Measurements from ENCODE around the gene LAMTOR1.

The LAMTOR1 gene

DNA sequence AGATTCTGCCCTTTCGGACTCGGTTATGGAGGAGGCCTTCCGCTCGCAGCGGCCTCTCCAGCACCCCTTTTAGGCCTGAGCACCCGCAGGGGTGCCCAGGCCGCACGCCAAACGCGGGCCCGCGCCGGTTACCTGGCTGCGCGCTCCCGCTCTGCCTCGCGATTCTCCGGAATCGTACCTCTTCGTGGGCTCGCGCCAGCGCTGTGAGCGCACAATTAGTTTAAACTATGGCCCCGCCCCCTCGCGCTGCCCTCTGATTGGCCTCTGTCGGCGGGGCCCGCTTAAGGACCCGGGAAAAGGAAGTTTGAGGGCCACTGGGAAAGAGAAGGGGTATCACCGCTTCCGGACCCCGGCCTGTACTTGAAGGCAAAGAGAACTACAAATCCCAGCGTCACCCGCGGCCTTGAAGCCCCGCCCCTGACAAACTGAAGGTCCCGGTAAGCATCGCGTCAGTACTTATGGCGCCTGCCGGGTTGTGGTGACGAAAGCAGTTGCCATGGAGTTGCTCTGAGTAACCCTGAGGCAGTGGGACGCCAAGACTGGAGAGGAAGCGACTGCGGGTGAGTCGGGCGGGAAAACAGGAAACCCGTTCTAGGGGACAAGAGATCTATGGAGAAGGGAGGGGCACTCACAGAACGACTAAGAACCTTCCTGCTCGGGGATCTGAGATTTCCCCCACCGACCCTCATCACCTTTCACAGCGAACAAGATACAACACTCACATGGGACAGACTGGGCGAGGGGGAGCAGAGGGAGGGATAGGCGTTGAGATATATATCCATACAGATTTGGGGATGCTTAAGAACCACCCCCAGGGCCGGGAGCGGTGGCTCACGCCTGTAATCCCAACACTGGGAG lies 22.5 kb downstream of the LAMTOR1 start, which contains the start of the genes LRRC51 and NUMA1:
LRRC51 (plus strand) TSS at position 525 of the 858 bp plus-strand sequence. CDS start 8,234 bp downstream, outside the sequence.
NUMA1 (minus strand) TSS at position 217 of the 858 bp plus-strand sequence. CDS start 44,599 bp downstream, outside the sequence.
- DNase-seq = peak; percentile 100

DNA sequence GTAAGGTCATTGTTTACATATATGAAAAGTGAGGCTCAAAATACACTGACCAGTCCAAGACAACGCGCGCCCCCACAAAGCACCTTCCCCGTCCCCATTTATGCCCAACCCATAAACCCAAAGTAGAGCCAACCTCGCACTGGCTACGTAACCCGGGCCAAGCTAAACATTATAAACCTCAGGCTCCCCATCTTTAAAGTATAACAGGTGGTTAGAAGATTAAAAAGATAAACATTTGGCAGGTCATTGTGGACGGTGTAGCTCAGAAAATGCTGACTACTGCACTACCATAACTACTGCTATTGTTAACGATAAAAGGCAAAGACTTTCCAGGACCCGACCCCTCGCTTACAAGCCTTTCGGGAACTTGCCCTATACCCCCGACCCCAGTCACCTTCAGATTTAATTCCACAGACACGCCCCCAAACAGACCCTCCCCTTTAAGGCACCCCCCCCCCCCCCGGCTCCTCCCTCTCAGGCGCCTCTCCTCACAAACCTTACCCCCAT lies 23.2 kb downstream of the LAMTOR1 start:
- no peak for DNase-seq

DNA sequence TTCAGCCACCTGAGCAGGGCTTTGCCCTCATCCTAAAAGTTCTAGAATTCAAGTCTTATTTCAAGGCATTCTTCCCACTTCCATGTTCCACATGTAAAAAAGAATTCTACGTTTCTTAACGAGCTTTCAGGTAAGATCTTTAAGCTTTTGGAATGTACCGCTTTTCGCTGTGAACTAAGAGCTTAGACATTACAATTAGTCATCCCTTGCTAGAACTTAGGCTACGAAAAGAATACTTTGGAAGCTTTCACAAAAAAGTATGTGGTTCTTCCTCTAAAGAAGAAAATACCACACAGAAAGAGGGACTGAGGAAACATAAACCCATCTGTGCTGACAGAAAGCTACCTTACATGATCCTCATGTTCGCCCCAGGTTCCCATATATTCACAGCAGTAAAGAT lies 24.6 kb downstream of the LAMTOR1 start:
- no peak for DNase-seq

DNA sequence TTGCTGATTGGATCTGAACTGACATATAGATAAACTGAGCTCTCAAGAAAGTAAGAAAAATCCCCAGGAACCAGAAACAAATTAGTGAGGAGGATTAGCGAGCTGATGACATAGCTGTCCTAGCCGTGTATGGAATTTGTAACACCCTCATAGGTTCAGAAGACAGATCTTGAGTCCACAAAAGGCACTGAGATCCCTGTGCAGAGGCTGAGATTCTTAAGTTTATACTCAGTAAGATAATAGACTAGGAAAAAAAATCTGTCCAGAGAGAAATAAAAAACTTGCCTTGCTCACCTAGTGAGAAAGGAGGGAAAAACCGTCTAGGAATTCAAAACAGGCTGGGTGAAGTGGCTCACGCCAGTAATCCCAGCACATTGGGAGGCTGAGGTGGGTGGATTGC lies 27.3 kb downstream of the LAMTOR1 start:
- DNase-seq = no peak

DNA sequence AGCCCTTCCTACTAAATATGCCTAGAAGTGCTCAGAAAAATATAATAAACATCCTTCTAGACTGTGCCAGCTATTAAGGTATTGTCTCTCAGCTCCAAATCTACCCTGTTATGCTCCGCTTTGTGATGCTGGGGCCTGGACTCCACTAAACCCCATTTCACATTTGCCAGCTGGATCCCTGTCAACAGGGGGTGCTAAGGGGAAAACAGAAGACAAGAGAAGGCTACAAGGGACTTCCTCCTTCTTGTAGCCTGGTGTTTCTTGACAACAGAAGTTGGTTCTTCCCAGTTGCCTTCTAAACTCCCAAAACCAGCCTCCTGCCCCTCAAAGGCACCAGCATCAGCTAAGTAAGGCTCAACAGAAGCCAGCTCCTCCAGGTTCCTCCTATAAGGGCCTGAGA lies 28.0 kb downstream of the LAMTOR1 start:
- DNase-seq = no peak

DNA sequence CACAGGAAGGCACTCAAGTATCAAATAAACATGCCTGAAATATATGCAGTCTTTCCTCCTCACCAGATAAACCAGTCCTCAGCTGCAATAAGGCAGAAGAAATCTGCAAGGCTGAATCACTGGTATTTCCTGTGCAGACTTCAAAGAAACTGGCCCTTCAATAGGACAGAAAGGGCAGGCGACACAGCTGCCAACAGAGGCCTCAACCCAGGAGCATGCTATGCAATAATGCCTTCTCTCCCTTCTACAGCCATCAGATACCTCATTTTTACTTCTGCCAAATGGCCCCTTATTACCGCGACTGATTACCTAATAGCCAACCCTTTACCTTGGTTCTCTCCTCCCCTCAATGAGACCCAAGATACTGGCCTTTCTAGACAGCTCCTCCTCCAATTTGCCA lies 30.7 kb downstream of the LAMTOR1 start:
- DNase-seq = no peak

DNA sequence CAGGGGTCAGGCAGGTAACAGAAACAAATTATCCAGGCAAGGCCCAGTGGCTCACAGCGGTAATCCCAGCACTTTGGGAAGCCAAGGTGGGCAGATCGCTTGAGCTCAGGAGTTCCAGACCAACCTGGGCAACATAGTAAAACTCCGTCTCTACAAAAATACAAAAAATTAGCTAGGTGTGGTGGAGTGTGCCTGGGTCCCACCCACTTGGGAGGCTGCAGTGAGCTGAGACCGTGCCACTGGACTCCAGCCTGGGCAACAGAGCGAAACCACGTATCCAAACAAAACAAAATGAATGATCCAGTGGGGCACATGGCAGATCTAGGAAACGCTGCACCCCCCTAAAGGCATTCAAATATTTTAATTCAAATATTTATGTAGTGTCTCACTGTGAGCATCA lies 32.6 kb downstream of the LAMTOR1 start:
- no peak for DNase-seq

DNA sequence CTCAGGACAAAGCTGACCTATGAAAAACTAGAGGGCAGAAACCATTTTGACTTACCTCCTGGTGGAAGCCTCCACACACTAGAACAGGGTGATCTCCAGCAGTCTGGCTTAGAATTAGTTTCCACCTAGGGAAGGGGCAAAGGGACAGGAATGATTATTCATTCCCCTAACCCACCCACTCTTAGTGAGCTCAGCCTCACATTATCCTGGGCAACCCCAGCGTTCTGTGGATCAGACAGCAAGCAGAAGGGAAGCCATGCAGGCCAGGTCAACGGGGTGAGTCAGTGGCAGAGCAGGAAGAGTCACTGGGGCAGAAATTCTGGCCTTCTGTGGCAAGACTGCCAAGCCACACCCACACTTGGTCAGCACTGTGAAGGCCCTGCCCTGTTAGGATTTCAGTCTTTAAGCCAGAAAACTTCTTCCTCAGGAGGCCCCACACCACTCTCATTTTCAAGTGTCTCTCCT lies 33.3 kb downstream of the LAMTOR1 start:
- no peak for DNase-seq

DNA sequence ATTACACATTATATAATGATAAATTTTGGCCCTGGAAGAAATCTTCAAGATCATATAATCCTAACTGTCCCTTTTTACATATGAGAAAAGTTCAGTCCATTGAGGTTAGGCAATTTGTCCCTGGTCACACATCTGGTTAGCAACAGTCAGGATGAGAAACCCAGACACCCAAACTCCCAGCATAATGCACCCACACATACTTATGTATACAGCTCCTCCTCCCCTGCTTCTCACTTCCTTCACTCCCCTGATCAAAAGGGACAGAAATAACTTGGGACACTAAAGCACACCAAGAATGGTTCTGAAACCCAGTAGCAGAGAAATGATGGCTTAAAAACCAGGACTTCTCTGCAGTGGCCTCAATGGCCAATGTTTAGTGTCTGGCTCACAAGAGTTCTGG lies 33.9 kb downstream of the LAMTOR1 start:
- DNase-seq = no peak

DNA sequence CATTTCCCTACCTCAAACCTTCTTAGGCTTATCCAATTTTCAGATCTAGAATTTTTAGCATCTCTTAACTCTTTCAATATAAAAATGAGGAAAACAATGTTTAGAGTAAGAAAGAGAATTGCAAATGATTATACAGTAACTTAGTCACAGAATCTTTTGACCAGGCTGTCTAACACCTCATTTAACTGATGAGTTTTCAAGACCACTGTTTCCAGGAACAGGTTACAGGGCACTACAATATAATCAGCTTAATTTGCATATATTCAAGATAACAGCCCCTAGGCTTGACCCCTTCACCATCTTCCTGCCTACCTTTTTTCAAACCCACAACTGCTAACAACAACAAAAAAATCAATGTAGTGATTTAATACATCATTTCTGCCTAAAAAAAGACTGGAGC lies 35.4 kb downstream of the LAMTOR1 start:
- DNase-seq = no peak

DNA sequence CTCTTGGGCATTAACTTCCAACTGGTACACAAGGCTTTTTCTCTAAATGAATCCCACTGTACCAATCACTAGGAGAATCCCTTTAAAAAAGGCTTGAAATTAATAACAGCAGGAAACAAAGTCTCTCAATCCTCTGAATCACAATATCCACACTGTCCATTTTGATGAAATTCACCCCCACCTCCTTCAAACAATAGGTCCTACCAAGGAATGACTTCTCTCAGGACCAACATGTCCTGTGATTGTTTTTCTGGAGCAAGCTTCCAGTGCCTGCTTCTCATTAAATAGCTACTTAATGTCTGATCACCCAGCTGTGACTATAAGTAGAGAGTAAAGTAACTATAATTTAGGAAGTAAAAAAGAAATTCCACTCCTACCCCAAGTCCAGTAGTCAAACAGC lies 35.8 kb downstream of the LAMTOR1 start:
- no peak for DNase-seq

DNA sequence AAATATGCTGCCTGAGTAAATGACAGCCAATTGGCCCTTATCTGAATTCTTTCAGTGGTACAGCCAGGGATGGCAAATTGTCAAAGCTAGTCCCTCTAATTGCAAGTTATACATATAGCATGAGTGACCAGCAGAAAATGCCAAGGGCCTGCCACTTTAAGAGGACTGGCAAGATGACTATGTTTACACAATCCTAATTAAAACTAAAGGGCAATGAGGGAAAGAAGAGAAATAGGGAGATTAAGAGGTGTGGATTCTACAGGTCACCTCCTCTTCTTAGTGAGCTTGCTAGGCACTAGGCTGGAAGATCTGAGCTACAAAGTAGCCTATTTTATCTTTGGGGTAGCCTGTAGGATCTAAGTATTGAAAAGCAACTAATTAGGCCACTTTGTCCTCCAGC lies 36.2 kb downstream of the LAMTOR1 start:
- no peak for DNase-seq

DNA sequence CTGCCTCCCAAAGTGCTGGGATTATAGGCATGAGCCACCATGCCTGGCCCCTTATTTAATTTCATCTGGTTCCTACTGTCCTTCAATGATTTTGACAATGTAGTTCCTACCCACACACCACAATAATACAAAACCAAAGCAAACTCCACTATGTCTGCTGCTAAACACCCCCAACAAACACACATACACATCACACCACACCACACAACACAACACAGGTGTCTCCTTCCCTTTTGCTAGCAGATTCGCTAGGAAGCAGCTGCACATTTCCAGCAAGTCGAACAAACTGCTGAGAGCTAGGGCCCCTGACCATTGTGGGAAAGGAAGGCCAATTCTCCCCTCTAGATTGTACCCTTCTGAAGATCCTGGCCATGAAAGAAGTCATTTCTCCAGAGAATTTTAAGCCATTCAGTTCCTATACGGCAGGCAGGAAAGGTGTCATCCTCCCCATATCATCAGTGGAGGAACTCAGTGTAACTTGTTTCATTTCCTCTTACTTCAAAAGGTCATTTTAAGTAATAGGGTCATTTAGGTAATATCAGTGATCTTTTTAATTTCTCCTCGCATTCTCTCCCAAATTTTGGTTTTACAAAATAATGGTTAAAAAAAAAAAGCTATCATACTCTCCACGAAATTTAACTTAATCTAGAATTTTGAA lies 41.2 kb downstream of the LAMTOR1 start:
- no peak for DNase-seq

DNA sequence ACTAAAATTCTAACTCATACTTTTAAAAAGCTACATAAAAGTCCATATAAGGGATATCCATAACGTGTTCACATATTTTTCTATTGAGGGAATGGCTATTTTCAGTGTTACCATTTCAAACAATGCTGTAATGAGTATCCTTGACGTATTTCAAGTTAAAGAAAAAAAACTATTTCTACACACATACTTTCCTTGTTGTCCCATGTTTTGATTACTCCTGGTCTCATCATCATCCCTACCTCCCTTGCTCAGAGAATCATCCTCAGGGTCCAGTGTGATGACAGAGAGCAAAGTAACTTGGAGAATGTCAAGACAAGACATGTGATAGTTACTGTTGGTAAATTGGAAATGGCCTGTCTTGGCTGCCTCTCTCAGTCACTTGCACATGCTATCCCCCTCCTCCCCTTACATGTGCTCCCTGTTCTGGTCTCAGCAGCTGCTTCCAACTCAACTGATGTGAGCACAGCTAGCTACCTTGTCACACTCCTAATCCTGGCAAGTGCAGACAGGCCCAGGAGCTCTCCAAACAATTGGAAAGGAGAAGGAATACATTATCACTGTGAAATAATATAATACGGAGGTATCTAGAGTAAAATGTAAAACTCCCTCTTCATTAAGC lies 44.6 kb downstream of the LAMTOR1 start:
- peak in 1 of 2 experiments; percentile 11 for DNase-seq

DNA sequence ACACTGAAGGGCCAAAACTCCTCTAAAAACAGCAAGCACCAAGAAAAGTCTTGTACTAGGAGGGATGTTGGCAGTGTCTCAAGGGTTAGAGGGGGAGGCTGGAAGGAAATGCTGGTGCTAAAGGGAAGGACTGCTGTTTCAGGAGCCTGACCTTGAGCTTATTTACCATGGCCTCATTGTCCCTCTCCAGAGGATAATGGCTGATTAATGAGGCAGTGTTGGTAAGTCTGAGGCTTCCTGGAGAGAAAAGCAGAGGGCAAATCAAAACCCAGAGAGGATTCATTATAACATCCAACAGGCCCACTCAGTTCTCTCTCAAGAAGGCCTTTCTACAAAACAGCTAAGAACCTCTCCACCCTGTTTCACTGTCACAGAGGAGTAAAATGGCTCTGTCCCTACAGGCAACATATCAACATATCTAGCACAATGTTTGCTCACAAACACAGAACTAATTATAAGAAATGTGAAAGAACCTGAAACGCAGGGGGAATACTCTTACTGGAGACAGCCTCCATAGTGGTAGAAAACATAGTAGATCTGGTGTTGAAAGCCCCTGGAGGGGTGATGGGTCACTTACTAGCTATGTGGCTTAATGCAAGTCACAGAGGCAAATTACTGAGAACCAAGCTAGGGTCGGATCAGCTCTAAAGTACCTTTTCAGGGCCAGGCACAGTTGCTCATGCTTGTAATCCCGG lies 54.2 kb downstream of the LAMTOR1 start:
- DNase-seq = no peak

Measured in SHP77 (cell line).